HG02973 (cell line): ENCODE results near the gene TRIP12.
A peak's percentile ranks its signal among the peaks of the same experiment; 100 is the strongest.
"Not testable (repeated sequence)": the region's sequence is repeated elsewhere in the genome, so short reads cannot be mapped to it uniquely, and the experiment has no call there.

Experiments used
- ATAC-seq: cut with Tn5 transposase; IDR thresholded peaks from one replicate; pipeline ENCODE4 v1.9.1; 2021; ENCODE audit warnings: moderate library complexity; ENCODE audit not compliant: unreplicated experiment

TRIP12 gene

DNA sequence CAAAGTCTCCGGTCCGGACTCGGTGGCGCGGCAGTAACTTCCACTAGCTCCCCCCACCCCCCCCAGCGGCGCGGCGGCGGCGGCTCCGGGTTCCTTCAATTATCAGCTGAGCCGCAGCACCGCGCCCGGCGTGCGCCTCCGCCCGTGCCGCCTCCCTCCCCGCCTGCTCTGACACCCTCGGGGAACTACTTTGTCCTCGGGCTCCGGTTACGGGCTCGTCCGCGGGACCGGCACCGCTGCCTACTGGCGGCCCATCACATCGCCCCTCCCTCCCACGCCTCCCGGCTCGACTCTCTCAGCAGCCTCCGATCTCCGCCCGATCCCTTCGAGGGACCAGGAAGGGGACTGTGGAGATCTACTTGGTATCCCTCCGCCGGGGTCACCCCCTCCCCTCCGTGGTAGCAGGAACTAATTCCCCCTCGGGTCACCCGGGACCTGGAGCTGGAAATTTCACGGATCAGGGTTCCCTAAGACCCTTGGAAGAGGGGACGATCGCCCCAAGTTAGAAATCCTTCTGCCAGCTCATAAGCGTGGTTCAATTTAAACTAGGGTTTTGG is at the start of gene TRIP12:
TSS of gene TRIP12 (minus strand) at position 118 of the 557 bp plus-strand sequence. CDS start 41,930 bp downstream, outside the sequence.
- ATAC-seq, result peak; percentile 66

DNA sequence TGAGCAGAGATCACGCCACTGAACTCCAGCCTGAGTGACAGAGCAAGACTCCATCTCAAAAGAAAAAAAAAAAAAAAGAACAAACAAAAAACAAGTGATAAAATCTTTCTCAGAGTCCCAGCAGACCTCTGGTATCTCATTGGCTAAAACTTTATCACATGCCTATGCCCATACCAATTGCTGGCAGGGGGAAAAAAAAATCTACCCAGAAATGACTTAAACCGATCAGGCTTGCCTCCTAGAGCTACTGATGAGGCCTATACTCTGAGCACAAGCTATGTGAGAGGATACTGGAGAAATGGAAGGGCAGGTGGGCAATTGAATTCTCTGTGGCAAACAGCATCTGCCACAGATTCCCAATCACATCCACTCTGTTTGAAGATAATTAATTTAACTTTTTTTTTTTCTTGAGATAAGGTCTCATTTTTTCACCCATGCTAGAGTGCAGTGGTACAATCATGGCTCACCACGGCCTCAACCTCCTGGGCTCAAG is 49.5 kb upstream of the TRIP12 start:
- no peak for ATAC-seq

DNA sequence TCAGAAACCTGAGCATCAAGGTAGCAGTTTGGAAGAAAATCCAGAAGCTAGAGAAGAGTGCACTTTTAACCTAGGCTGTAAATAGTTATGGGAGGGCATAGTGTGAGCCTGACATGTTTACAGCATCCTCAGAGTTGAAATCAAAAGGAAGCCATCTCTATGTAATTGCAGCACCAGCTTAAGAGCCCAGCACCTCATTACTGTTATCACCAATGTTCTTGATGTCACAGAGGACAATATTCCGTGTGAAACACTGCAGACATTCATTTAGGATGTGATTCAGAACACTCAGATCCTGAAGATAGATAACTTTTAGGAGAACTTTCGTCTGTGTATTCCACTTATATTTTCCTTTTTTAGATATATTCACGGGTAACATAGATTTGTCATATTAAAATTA is 48.6 kb upstream of the TRIP12 start:
- no peak for ATAC-seq

DNA sequence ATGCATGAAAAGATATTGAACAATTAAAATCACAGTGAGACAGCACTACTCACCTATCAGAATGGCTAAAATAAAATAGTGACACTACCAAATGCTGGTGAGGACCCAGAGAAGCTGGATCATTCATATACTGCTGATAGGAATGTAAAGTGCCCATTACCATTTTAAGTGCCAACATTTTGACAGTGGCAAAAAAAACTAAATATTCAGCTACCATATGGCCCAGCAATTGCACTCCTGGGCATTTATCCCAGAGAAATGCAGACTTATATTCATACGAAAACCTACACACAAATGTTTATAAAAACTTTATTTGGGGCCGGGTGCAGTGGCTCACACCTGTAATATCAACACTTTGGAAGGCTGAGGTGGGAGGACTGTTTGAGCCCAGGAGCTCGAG is 48.1 kb upstream of the TRIP12 start:
- ATAC-seq, result no peak

DNA sequence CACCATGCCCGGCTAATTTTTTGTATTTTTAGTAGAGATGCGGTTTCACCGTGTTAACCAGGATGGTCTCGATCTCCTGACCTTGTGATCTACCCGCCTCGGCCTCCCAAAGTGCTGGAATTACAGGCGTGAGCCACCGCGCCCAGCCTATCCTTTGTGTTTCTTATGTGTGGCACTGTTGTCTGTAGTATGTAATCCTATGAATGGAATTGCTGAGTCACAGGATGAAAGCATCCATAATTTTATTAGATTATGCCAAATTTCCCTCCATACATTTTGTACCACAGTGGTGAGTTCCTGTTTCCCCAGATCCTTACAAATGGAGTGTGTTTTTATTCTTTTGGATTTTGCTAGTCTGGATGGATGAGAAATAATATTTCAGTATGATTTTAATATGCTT is 41.8 kb upstream of the TRIP12 start:
- not testable (repeated sequence) for ATAC-seq

DNA sequence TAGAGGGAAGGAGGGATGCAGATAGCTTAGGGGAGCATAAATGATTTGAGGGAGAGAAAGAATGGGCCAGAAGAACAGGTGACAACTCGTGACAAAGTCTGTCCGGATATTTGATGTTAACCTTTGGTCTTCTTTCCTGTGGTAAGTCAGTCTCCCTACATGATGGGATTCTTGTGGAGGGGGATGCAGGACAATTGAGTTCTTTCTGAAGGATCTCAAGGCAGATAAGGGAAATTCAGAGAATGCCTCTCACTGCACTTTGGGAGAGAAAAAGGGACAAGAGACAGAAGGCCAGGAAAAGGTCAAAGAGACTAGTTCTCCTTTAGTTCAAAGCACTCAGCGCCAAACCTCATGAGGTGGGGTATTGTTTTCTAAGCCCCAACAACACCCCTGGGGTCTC is 34.7 kb upstream of the TRIP12 start:
- no peak for ATAC-seq

DNA sequence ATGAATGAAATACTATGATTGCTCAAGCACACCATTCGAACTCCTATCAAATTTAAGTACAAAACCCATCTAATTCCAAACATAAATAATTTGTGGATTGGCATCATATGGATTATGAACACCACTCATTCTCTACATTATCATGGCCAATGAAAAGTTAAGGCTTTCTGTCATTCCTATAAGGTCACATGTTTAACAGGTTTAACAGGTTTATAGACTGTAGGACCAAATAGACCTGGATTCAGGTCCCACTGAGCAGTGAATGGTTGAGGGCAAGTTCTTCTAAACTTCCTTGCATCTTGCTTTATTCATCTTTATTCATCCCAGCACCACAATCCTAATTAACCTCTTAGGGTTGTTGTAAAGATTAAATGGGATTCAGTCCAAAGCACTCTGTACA is 33.9 kb upstream of the TRIP12 start:
- ATAC-seq, result no peak

DNA sequence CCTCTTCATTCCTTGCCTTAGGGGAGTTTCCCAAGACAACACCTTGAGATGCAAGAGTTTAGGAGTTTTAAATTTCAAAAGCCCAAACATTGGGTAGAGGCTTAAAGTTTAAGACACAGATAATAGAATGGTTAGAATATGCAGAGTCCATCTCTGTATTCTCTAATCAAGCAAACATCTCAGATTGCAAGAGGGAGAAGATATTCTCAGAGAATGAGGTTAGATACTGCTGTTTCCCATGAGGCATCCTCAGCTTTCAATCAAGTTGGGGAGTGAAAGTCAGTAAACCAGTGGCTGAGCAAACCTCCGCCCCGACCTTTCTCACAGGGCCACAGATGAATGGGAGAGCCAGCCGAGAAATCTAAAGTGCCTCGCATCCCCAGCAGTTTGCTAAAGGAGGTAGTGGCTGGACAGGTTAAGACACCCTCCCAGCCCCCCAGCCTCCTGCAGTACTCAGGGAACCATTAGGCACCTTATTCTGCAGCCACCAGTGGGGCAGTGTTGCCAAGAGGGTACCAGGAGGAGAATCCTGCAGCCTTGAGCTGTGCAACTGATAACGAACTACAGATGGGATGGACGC is 30.5 kb upstream of the TRIP12 start:
- ATAC-seq, result no peak

DNA sequence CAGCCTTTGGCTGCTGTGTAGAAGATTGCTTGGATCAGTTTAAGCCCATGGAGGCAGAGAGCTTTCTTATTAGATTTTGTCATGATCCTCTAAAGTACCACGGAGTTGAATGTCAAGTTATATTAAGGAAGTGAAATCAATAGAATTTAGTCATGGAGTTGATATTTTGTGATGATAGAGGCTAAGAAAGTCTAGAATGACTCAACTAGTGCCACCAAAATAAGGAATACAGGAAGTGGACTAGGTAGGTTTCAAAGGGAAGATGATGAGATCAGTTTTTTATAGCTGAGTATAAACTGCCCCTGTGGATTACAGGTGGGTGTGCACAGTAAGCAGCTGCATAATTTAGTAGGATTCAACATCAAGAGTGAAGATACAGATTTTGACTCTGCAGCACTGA is 25.7 kb upstream of the TRIP12 start:
- ATAC-seq, result peak; percentile 74

DNA sequence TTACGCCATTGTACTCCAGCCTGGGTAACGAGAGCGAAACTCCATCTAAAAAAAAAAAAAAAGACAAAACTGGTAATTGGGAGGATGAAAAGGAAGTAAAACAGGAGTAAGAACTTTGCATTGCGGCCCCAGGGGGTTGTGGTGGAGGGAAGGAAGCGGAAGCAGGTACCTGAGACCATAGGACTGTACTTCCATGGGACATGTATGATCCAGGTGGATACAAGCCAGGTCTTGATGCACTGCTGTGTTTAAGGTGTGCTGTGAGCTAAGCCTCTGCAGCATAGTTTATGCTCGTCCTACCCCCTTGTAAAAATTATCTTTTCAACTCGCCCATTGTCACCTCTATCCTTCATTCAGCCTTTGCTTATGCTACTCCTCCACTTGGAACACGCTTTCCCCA is 24.2 kb upstream of the TRIP12 start:
- ATAC-seq, result no peak

DNA sequence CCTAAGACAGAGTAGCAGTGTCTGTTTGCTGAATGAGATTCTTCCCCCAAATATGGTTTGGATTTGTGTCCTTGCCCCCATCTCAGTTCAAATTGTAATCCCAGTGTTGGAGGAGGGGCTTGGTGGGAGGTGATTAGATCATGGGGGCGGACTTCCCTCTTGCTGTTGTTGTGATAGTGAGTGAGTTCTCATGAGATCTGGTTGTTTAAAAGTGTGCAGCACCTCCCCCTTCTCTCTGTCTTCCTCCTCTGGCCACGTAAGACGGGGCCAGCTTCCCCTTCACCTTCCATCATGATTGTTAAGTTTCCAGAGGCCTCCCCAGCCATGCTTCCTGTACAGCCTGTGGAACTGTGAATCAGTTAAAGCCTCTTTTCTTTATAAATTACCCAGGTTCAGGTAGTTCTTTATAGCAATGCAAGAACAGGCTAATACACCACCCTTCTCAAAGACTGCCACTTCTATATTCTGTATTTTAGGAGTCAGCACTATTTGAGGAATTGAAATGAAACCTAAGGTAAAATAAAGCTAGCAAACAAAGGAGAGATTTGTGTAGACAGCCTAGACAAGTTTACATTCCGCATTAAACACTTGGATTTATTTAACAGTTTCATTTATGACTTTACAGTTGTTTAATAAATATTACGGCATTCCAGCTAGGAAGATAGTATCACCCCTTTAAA is 22.1 kb upstream of the TRIP12 start:
- ATAC-seq, result no peak

DNA sequence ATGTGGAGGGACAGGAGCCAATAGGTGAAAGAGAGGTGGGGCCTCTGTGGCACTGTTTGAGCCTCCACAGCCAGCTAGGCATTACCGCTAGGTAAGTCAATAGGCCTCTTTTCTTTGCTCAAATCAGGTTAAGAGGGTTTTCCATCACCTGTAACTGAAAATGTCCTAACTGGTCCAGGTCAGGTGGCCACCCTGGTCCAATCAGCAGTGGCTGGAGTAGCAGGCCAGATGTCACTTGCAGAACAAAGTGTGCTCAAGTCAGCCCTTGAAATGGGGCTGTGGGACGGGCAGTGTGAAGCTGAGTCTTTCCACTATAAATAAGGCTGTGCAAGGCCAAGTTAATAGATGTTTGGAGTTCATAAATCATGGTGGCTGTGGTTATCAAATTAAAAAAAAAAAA is 21.4 kb upstream of the TRIP12 start:
- ATAC-seq, result no peak

DNA sequence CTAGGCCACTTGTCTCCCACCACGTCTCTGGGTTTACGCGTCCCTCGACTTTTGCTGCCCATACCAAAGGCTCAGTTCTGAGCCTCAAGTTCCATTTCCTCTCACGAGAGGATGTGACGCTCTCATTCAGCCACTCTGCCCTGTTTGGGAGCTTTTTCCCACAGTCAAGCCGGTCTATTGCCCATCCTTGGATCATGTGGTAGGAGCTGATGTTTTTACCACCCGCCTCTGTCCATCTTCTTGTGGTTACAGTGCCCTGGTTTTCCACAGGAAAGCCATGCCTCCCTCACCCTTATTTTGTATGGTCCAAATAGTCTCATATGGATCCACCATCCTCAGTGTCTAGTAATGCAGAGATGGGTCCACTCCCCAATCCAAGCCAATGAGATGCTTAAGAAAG is 20.9 kb upstream of the TRIP12 start:
- ATAC-seq, result no peak

DNA sequence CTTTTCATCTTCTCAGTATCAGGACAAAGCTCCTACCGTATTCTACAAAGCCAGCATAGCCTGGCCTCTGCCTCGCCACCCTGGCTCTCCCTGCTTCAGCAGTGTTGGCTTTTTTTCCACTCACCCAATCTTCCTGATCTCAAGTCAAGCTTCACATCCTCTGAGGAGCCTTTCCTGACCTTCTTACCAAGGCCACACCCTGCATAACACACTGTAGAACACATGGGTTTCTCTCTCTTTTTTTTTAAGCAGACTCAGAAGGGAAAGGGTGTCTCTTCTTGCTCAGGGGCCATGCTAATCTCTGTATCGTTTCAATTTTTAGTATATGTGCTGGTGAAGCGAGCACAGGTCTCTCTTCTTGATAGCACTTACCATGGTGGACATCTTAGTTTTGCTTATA is 15.7 kb upstream of the TRIP12 start:
- ATAC-seq, result no peak

DNA sequence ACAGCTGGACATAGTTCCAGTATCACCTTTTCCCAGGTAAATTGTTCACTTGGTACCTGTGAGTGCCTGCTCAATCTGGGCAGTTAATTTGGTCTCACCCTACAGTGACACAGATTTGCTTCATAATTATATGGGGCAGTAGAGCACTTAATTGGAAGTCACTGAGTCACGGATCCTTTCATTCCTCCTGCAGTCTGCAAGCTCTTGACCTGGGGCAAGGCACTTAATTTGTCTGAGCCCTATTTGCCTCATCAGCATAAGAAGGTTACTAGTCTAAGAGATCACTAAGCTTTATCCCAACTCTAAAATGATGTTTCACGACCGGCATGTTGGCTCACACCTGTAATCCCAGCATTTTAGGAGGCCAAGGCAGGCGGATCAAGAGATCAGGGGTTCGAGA is 9.4 kb upstream of the TRIP12 start:
- ATAC-seq, result no peak

DNA sequence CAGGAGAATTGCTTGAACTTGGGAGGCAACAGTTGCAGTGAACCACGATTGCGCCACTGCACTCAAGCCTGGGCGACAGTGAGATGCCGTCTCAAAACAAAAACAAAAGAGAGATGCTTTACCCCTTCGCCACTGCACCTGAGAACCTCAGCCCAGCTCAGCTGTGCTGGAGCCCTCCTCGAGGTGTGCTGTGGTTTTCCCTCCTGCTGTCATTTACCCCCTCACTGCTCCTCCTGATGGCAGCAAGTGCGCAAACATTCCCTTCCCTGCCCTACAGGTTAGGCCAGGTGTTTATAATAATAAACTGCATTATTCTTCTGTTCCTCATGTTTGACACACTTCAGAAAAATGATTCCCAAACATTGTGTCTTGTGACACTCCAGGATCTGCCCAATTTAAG is 8.8 kb upstream of the TRIP12 start:
- no peak for ATAC-seq

DNA sequence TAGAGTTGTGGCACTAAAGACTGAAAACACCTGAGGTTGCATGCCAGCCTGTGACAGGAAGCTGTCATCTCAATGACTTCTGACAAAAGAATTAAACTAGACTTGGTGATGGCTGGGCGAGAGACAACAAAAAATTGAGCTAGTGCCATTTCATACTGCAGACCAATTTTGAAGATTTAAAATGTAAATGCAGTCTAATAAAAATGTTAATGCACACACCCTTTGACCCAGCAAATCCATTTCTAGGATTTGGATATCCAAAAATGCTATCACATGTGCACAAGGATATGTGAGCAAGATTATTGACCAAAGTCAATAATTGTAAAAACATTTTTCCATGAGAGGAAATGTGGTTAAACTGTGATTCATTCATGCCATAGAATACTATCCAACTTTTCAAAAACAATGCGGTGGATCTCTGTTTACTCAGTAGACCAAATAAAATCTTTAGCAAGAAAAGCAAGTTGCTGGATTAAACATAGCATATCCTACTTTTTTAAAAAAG is 6.1 kb upstream of the TRIP12 start:
- ATAC-seq, result no peak

DNA sequence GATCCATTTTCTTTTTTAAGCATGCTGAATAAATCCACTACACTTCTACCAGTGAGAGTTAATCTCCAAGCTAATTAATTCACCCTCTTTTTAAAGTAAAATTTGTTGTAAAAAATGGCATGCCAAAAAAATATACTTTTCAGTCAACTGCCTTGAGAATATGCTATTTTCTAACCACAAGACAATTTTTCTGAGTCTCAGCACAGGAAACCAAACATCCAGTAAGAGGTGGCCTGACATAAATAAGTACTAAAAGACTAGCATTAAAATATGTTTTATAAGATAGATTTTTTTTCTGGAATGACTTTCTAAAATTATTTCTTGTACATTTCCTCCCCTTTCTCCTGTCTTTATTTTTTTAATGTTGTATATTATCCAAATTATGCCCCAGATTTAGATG is 3.4 kb upstream of the TRIP12 start:
- ATAC-seq, result no peak

DNA sequence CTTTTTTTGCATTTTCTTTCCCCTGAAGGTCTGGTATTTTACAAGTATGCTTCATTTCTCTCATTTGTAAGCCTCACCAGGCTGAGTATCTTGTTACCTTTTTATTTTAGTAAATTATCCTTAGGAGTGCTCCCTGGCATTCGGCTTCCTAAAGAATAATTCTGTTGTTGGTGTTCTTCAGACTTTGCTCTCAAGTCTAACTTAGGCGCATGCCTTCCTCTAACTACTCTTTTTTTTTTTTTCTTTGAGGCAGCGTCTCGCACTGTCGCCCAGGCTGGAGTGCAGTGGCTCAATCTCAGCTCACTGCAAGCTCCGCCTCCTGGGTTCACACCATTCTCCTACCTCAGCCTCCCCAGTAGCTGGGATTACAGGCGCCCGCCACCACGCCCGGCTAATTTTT is 2.7 kb upstream of the TRIP12 start:
- ATAC-seq, result not testable (repeated sequence)

DNA sequence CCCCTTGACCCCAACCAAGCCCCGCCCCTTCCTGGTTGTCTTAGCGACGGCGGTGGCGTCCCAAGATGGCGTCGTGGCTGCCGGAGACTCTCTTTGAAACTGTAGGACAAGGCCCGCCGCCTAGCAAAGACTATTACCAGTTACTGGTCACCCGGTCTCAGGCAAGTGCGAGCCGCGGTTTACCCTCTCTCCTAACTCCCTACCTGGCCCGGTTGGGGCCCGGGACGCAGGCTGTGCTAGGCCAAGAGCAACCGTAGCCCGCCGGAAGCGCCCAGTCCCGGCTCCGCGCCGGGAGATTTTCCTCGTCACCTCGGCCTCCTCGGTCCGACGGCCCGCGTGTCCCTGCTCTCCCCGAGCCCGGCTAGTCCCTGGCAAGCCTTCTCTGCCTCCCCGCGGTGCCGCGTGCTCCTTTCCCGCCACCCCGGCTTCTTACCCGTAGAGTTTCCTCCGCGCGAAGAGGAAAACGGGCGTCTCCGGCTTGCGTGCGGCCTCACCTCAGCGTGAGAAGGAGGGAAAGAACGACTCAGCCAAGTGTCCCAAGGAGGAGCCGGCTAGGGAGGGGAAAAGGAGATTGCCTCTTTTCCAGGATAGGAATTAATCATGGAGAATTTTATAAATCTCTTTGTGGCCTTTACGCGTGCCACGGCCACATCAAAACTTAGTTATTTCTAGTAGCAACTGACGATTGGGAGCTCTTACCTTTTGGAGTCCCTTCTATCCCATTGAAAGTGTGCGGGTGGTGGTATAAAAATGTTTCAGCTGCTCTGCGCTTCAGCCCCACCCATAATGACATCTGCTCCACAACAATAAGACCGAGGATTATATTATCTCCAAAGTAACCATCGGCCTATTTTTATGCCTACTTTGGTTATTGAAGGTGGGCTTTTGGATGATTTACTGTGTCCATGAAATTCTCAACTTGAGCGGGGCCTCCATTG is 909 bp upstream of the TRIP12 start, which contains the start of gene FBXO36:
TSS of gene FBXO36 (plus strand) at position 55 of the 938 bp plus-strand sequence. CDS start at position 66, 11 bp downstream.
- peak; percentile 68 for ATAC-seq
